ENCODE data around the gene MRPL24.
A peak's percentile ranks its signal among the peaks of the same experiment; 100 is the strongest.

MRPL24 gene

DNA sequence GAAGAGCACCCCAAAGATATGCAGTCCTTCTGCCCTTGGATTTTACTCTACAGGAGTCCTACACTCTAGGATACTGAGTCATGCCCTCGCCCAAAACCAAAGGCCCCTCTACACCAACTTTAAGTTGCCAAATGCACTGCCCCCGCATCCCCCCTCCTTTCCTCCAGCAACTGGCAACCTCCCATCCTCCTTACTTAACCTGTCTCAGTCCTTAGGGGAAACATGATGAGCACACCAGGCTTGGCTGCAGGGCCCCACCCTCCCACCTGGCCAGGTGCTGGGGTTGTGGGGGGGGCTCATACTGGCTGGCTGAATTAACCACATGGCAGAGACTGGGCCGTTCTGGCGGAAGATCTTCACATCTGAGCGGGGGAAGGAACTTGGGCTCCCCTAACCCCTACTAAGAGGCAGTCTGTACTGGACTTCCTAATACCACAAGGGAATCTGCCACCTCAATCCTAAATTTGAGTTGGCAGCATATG, 9.3 kb upstream of the MRPL24 start:
- H3K9me3 ChIP-seq (ENCODE audit: control insufficient read depth in 2 of 2, low read length in 2 of 2), result no peaks in the 10 kb centered on the region
- H3K4me1 ChIP-seq (ENCODE audit: control insufficient read depth in 2 of 2, insufficient read depth in 2 of 2, low read length in 2 of 2), result peaks cover 53 to 55% of the 10 kb centered on the region in 2 donors
- peak overlapping the region; percentile 90 to 97 for H3K9ac ChIP-seq (ENCODE audit: low read depth in 1 of 2, low read length in 2 of 2)
- H3K27me3 ChIP-seq (ENCODE audit: control insufficient read depth in 2 of 2, insufficient read depth in 2 of 2, low read length in 2 of 2), result no peaks in the 10 kb centered on the region
- peak overlapping the region; percentile 79 to 95 for H3K4me3 ChIP-seq (ENCODE audit: low read length in 2 of 2)
- peak overlapping the region; percentile 84 to 96 for H3K27ac ChIP-seq (ENCODE audit: low read depth in 2 of 2, low read length in 2 of 2)
- H3K36me3 ChIP-seq (ENCODE audit: control insufficient read depth in 2 of 2, insufficient read depth in 2 of 2, low read length in 2 of 2), result peaks cover 0 to 7% of the 10 kb centered on the region in 2 donors

DNA sequence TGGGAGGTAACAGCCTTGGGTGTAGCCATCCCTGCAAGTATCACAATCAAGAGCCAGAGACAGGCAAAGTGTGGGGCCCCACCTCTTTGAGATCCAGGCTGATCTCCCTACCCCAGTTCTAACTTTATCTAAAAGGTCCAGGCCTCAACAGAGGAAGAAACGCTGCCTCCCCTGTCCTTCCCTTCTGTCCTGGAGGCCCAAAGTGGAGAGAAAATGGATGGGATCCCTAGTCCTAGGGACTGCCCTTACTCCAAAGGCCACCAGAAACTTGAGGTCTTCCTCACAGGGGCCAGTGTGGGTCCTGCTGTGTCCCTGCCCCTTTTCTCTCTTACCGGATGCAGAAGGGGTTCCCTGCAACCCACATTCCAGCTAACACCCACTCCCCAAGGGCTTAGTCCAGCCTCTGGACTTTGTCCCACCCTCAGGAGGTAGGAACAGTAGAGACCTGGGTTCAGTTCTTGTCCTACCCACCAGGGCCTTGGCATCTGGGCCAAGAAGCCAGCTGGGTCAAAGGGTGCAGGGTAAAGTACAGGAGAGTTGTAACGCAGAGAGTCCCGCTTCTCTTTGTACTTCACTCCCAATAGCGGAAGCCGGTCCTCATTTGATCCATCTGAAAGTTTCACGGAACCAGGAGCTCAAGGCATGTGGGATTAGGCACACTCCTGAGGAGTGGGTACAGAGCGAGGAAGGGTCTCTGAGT, 8.7 kb upstream of the MRPL24 start:
- Histone ChIP-seq H3K9me3 (ENCODE audit: control insufficient read depth in 2 of 2, low read length in 2 of 2) (no peaks in the 10 kb centered on the region), H3K36me3 (ENCODE audit: control insufficient read depth in 2 of 2, insufficient read depth in 2 of 2, low read length in 2 of 2) (peaks cover 0 to 14% of the 10 kb centered on the region in 2 donors), H3K27ac (ENCODE audit: low read depth in 2 of 2, low read length in 2 of 2) (peak overlapping the region; percentile 84 to 96), H3K27me3 (ENCODE audit: control insufficient read depth in 2 of 2, insufficient read depth in 2 of 2, low read length in 2 of 2) (no peaks in the 10 kb centered on the region), H3K4me3 (ENCODE audit: low read length in 2 of 2) (peak overlapping the region; percentile 79 to 95), H3K9ac (ENCODE audit: low read depth in 1 of 2, low read length in 2 of 2) (peak overlapping the region; percentile 90 to 97), H3K4me1 (ENCODE audit: control insufficient read depth in 2 of 2, insufficient read depth in 2 of 2, low read length in 2 of 2) (peaks cover 53 to 55% of the 10 kb centered on the region in 2 donors)

DNA sequence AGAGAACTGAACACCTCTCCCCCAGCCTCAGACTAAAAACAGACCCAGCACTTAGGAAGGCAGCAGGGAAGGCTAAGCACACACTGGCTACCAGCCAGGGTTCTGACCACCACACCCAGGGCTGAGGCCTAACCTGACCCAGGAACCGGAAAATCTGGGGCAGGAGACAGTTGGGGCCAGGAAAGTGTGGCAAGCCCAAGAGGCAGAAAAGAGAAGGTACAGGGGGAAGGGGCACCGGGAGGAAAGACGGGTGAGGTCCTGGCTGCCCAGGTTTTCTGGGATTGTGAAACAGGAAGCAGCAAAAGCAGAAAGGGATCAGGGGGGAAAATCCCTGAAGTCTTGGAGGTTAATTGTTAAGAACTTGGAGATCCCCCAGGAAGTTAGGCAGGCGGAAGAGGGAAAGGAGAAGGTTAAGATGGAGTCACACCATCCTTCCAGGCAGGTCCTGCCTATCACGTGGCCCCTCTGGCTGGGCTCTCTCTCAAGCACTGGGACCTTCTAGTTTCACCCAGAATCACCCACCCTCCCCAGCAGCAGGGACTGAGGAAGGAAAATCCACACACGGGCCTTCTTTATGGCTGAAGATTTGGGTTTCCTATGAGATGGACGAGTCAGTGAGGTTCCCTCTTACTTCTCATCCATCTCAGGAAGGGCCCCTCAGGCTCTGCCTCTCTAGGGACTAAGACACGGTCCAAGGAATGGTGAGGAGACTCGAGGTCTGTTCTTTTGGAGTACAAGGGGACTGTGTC, 8.0 kb upstream of the MRPL24 start:
- Histone ChIP-seq H3K4me1 (ENCODE audit: control insufficient read depth in 2 of 2, insufficient read depth in 2 of 2, low read length in 2 of 2) (peaks cover 53 to 55% of the 10 kb centered on the region in 2 donors), H3K9me3 (ENCODE audit: control insufficient read depth in 2 of 2, low read length in 2 of 2) (no peaks in the 10 kb centered on the region), H3K27ac (ENCODE audit: low read depth in 2 of 2, low read length in 2 of 2) (peak overlapping the region; percentile 84 to 96), H3K9ac (ENCODE audit: low read depth in 1 of 2, low read length in 2 of 2) (peak overlapping the region; percentile 90 to 97), H3K36me3 (ENCODE audit: control insufficient read depth in 2 of 2, insufficient read depth in 2 of 2, low read length in 2 of 2) (peaks cover 3 to 17% of the 10 kb centered on the region in 2 donors), H3K27me3 (ENCODE audit: control insufficient read depth in 2 of 2, insufficient read depth in 2 of 2, low read length in 2 of 2) (no peaks in the 10 kb centered on the region), H3K4me3 (ENCODE audit: low read length in 2 of 2) (peak overlapping the region; percentile 79 to 95)

DNA sequence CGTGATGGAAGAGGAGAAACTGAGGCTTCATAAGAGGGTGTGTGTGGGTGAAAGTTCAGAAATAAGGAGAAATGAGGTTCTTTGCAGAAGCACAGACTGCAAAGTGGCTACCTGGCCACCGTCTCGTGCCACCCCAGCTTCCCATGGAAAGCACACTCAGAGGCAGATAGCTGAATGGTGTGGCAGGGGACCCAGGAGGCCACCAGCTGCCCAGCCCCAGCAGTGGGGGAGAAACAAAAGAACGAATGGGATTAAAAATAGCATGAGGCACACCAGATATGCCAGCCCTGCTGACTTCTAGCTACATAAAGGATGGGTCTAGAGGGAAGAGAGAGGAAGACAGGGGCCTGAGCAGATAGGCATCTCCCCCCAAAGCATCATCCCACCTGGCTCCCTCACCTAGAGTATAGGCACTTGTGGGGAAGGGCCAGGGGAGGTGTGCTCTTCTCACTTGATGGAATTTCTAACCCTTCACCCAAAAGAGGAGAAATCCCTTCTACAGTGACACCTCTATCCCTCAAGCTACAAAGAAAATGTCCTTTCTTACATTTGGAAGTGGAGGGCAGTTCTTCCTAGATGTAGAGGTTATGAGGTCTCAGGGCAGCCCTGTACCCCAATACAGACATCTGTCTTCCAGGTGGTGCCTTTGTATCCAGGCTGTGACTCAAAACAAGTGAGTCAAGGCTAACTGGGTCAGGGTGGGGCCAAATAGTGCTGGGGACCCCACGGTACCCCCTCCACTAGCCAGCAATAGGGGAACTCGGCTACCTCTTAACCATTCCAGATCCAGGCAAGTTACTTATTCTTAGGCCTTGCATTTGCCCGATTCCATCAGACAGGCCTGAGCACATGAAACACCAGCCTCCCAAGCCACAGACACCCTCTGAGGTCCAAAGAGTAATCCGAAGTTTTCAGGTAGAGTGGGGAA, 7.1 kb upstream of the MRPL24 start:
- no peaks in the 10 kb centered on the region for H3K9me3 ChIP-seq (ENCODE audit: control insufficient read depth in 2 of 2, low read length in 2 of 2)
- peaks cover 10 to 26% of the 10 kb centered on the region in 2 donors for H3K36me3 ChIP-seq (ENCODE audit: control insufficient read depth in 2 of 2, insufficient read depth in 2 of 2, low read length in 2 of 2)
- peak overlapping the region; percentile 90 to 97 for H3K9ac ChIP-seq (ENCODE audit: low read depth in 1 of 2, low read length in 2 of 2)
- H3K4me3 ChIP-seq (ENCODE audit: low read length in 2 of 2), result peak overlapping the region; percentile 79 to 95
- H3K4me1 ChIP-seq (ENCODE audit: control insufficient read depth in 2 of 2, insufficient read depth in 2 of 2, low read length in 2 of 2), result peaks cover 53% of the 10 kb centered on the region in 2 donors
- H3K27me3 ChIP-seq (ENCODE audit: control insufficient read depth in 2 of 2, insufficient read depth in 2 of 2, low read length in 2 of 2), result no peaks in the 10 kb centered on the region
- peak overlapping the region; percentile 84 to 96 for H3K27ac ChIP-seq (ENCODE audit: low read depth in 2 of 2, low read length in 2 of 2)

DNA sequence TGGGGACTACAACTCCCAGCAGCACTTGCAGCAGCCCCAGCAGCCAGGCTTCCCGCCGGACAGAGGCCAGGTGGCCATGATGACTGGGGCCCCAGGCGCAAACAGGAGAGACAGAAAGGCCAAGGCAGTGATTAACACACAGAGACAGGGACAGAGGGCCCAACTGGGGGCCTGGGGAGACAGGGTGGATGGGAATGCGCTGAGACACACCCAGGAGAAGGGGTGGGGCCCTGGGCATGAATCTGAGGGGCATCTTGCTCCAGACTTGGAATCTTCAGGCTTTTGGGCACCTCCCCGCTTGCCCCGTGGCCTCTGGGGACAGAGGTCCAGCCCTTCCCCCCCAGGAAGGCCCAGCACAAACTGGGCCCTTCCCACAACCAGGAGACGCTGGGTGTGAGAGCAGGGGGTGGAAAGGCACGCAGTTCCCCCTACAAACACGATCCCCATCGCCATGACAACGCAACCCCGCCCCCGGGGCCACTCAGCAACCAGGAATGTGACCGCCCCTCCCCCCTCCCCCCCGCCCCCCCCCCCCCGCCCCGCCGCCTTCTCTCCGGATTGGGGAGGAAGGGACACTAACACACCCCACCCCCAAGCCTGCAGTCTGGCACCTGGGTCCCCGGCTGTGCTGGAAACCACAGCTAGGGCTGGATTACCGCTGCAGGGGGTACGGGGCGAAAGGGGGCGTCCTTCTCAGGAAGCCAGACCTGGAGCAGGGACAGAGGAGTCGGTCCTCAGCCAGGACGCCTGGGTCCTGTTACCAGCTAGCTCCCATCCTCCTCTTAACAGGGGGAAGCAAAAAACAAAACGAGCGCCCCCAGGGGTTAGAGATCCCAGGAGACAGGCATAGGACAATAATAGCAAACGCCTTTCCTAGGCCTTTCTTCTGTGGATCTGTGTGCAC, 6.1 kb upstream of the MRPL24 start:
- peaks cover 45 to 50% of the 10 kb centered on the region in 2 donors for H3K4me1 ChIP-seq (ENCODE audit: control insufficient read depth in 2 of 2, insufficient read depth in 2 of 2, low read length in 2 of 2)
- peak overlapping the region; percentile 79 to 95 for H3K4me3 ChIP-seq (ENCODE audit: low read length in 2 of 2)
- H3K27ac ChIP-seq (ENCODE audit: low read depth in 2 of 2, low read length in 2 of 2), result peak overlapping the region; percentile 84 to 96
- no peaks in the 10 kb centered on the region for H3K27me3 ChIP-seq (ENCODE audit: control insufficient read depth in 2 of 2, insufficient read depth in 2 of 2, low read length in 2 of 2)
- H3K9me3 ChIP-seq (ENCODE audit: control insufficient read depth in 2 of 2, low read length in 2 of 2), result no peaks in the 10 kb centered on the region
- peaks cover 14 to 32% of the 10 kb centered on the region in 2 donors for H3K36me3 ChIP-seq (ENCODE audit: control insufficient read depth in 2 of 2, insufficient read depth in 2 of 2, low read length in 2 of 2)
- H3K9ac ChIP-seq (ENCODE audit: low read depth in 1 of 2, low read length in 2 of 2), result peak overlapping the region; percentile 90 to 97

DNA sequence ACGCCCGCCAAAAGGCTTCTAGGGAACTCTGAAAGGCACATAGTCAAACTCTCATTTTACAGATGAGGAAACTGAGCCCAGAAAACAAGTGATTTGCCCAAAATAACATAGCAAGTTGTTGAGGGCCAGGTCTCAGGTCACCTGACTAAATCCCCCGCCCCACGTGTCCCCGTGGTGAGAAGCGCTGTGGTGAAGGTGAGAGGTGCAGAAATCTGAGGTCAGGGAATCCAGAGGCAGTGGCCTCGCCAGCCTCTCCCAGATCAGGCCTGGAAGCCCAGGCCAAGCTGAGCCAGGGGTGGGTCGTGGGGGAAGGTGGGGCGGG, 5.5 kb upstream of the MRPL24 start:
- Histone ChIP-seq H3K27ac (ENCODE audit: low read depth in 2 of 2, low read length in 2 of 2) (peak overlapping the region; percentile 84 to 96), H3K27me3 (ENCODE audit: control insufficient read depth in 2 of 2, insufficient read depth in 2 of 2, low read length in 2 of 2) (no peaks in the 10 kb centered on the region), H3K4me1 (ENCODE audit: control insufficient read depth in 2 of 2, insufficient read depth in 2 of 2, low read length in 2 of 2) (peaks cover 49 to 52% of the 10 kb centered on the region in 2 donors), H3K9me3 (ENCODE audit: control insufficient read depth in 2 of 2, low read length in 2 of 2) (no peaks in the 10 kb centered on the region), H3K9ac (ENCODE audit: low read depth in 1 of 2, low read length in 2 of 2) (no peak overlapping the region), H3K4me3 (ENCODE audit: low read length in 2 of 2) (peak overlapping the region in 1 of 2 donors; percentile 35), H3K36me3 (ENCODE audit: control insufficient read depth in 2 of 2, insufficient read depth in 2 of 2, low read length in 2 of 2) (peaks cover 14 to 32% of the 10 kb centered on the region in 2 donors)

DNA sequence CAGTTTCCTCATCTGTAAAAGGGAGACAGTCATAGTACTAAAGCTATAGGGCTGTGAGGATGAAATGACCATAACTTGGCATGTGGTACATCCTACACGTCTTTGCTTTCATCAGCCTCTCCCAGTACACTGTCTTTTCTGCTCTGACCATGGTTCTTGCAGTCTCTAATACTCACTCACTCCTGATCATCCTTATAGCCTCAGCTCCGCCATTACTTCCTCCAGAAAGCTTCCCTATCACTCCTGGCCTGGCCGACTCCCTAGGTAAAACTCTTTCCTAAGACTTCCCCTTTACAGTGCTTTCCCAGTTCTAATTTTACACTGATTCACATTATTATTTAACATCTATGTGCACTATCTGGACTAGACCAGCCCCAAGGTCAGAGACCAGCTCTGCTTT, 5.0 kb upstream of the MRPL24 start:
- Histone ChIP-seq H3K9me3 (ENCODE audit: control insufficient read depth in 2 of 2, low read length in 2 of 2) (no peaks in the 10 kb centered on the region), H3K4me1 (ENCODE audit: control insufficient read depth in 2 of 2, insufficient read depth in 2 of 2, low read length in 2 of 2) (peaks cover 51 to 54% of the 10 kb centered on the region in 2 donors), H3K27ac (ENCODE audit: low read depth in 2 of 2, low read length in 2 of 2) (peak overlapping the region; percentile 84 to 96), H3K36me3 (ENCODE audit: control insufficient read depth in 2 of 2, insufficient read depth in 2 of 2, low read length in 2 of 2) (peaks cover 14 to 32% of the 10 kb centered on the region in 2 donors), H3K9ac (ENCODE audit: low read depth in 1 of 2, low read length in 2 of 2) (no peak overlapping the region), H3K4me3 (ENCODE audit: low read length in 2 of 2) (peak overlapping the region; percentile 6 to 35), H3K27me3 (ENCODE audit: control insufficient read depth in 2 of 2, insufficient read depth in 2 of 2, low read length in 2 of 2) (no peaks in the 10 kb centered on the region)

DNA sequence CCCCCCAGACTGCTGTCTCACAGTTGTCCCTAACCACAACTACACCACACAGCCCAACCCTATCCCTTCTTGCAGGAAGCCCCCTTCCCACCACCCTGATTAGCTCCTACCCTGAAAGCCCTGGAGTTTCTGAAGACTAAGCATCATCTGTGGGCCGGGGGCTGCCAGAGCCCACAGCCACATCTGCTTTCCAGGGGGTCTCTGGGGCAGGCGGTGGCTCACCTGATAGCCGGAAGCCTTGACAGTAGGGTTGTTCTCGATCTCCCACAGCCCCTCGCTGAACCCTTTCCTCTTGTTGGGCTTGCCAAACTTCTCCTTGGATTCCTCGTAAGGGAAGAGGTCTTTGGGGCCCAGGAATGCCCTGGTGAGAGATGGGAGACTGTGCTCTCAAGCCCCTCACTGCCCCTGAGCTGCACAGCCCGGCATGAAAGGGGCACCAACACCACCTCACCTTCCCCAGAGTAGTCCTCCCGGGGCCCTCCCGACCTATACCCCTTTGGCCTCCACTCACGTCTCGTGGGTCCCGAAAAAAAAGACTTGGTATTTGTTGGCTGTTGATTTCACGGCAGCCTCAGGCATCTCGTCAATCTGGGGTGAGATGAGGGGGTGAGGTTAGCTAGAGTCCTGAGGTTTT, 4.0 kb upstream of the MRPL24 start:
- Histone ChIP-seq H3K36me3 (ENCODE audit: control insufficient read depth in 2 of 2, insufficient read depth in 2 of 2, low read length in 2 of 2) (peaks cover 14 to 32% of the 10 kb centered on the region in 2 donors), H3K9ac (ENCODE audit: low read depth in 1 of 2, low read length in 2 of 2) (no peak overlapping the region), H3K4me1 (ENCODE audit: control insufficient read depth in 2 of 2, insufficient read depth in 2 of 2, low read length in 2 of 2) (peaks cover 50 to 55% of the 10 kb centered on the region in 2 donors), H3K9me3 (ENCODE audit: control insufficient read depth in 2 of 2, low read length in 2 of 2) (no peaks in the 10 kb centered on the region), H3K27me3 (ENCODE audit: control insufficient read depth in 2 of 2, insufficient read depth in 2 of 2, low read length in 2 of 2) (no peaks in the 10 kb centered on the region), H3K4me3 (ENCODE audit: low read length in 2 of 2) (no peak overlapping the region), H3K27ac (ENCODE audit: low read depth in 2 of 2, low read length in 2 of 2) (peak overlapping the region in 1 of 2 donors; percentile 96)

DNA sequence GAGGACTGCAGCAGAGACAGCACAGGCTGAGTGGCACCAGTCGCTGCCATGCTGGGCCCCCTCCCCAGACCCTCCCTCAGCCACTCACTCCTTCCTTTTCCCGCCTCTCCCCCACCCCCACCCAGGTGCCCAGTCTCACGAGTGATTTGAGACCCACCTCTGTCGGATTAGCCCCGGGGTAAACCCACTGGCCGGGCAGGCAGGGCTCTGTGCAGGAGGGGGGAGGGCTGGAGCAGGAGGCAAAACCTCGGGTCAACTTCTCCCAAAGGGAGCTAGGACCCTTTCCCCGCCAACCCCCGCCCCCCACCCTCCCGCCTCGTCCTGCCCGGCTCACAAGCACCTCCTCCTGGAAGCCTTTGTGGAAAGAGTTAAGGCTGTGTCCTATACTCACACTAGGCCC, 3.5 kb upstream of the MRPL24 start:
- Histone ChIP-seq H3K27ac (ENCODE audit: low read depth in 2 of 2, low read length in 2 of 2) (no peak overlapping the region), H3K27me3 (ENCODE audit: control insufficient read depth in 2 of 2, insufficient read depth in 2 of 2, low read length in 2 of 2) (no peaks in the 10 kb centered on the region), H3K4me3 (ENCODE audit: low read length in 2 of 2) (no peak overlapping the region), H3K9me3 (ENCODE audit: control insufficient read depth in 2 of 2, low read length in 2 of 2) (no peaks in the 10 kb centered on the region), H3K4me1 (ENCODE audit: control insufficient read depth in 2 of 2, insufficient read depth in 2 of 2, low read length in 2 of 2) (peaks cover 45 to 49% of the 10 kb centered on the region in 2 donors), H3K9ac (ENCODE audit: low read depth in 1 of 2, low read length in 2 of 2) (no peak overlapping the region), H3K36me3 (ENCODE audit: control insufficient read depth in 2 of 2, insufficient read depth in 2 of 2, low read length in 2 of 2) (peaks cover 14 to 28% of the 10 kb centered on the region in 2 donors)
